CD14-positive monocyte (primary cell): ENCODE measurements around the gene ATM. TPM values are rescaled to one million over a fixed set of nuclear protein-coding genes. Genes with fewer than 3 reads are reported as not detected.

Experiments used
- DNase-seq, 3 donors: peaks; one replicate each; pipeline ENCODE4 v3.0.0-alpha.2; 2011 to 2022
- H2AFZ ChIP-seq: 2 replicates; pipeline ENCODE4 v1.6.0; 2012; ENCODE audit warnings: mild to moderate bottlenecking, low read depth, low read length, inconsistent platforms; ENCODE audit not compliant: insufficient read depth, poor library complexity, severe bottlenecking
- H3K27ac ChIP-seq, 2 donors: 1 replicate in 1 of 2; 2 replicates in 1 of 2; pipeline ENCODE4 v1.5.1; 2012 to 2013; ENCODE audit warnings: low read length in 2 of 2, control low read depth in 1 of 2, inconsistent platforms in 1 of 2, low read depth in 1 of 2, mild to moderate bottlenecking in 1 of 2
- H3K27me3 ChIP-seq, 2 donors: one replicate each; pipeline versions ENCODE4 v1.6.0 to v1.6.1; 2011 to 2013; ENCODE audit warnings: low read length in 2 of 2; ENCODE audit not compliant: control insufficient read depth in 2 of 2, insufficient read depth in 2 of 2
- H3K36me3 ChIP-seq, 2 donors: replicated peaks in 1 of 2; 1 replicate in 1 of 2; 2 replicates in 1 of 2; pipeline versions ENCODE4 v1.5.1 to v1.6.1; 2012 to 2013; ENCODE audit warnings: low read length in 2 of 2, control low read depth in 1 of 2, inconsistent platforms in 1 of 2, mild to moderate bottlenecking in 1 of 2; ENCODE audit not compliant: insufficient read depth in 2 of 2, control insufficient read depth in 1 of 2
- H3K4me1 ChIP-seq, 2 donors: 1 replicate in 1 of 2; 2 replicates in 1 of 2; pipeline versions ENCODE4 v1.5.1 to v1.6.1; 2012 to 2013; ENCODE audit warnings: low read length in 2 of 2, control low read depth in 1 of 2, inconsistent platforms in 1 of 2, mild to moderate bottlenecking in 1 of 2, moderate library complexity in 1 of 2; ENCODE audit not compliant: insufficient read depth in 2 of 2, control insufficient read depth in 1 of 2
- H3K4me2 ChIP-seq: replicated peaks from 2 replicates; pipeline ENCODE3; 2012; ENCODE audit warnings: low read length, moderate library complexity, mild to moderate bottlenecking; ENCODE audit not compliant: poor library complexity, severe bottlenecking; ENCODE audit errors: extremely low read depth
- H3K4me3 ChIP-seq, 3 experiments: fragments of 200-600 bp in 1 of 3; sonication (generic) in 1 of 3; replicated peaks in 1 of 3; 1 replicate in 2 of 3; 2 replicates in 1 of 3; pipeline ENCODE4 v1.5.1; 2011 to 2013; ENCODE audit warnings: low read length in 3 of 3, mild to moderate bottlenecking in 3 of 3, control low read depth in 2 of 3, low read depth in 2 of 3, inconsistent platforms in 1 of 3, moderate library complexity in 1 of 3
- H3K79me2 ChIP-seq: 2 replicates; pipeline ENCODE4 v1.6.0; 2012; ENCODE audit warnings: mild to moderate bottlenecking, control low read depth, inconsistent platforms, low read length, moderate library complexity; ENCODE audit not compliant: insufficient read depth
- H3K9ac ChIP-seq: 2 replicates; pipeline ENCODE4 v1.6.0; 2017; ENCODE audit warnings: low read length, mild to moderate bottlenecking; ENCODE audit not compliant: insufficient read depth, poor library complexity, severe bottlenecking
- H3K9me3 ChIP-seq, 2 donors: replicated peaks in 1 of 2; 1 replicate in 1 of 2; 2 replicates in 1 of 2; pipeline versions ENCODE4 v1.5.1 to v1.6.1; 2012 to 2013; ENCODE audit warnings: low read length in 2 of 2, control low read depth in 1 of 2; ENCODE audit not compliant: control insufficient read depth in 1 of 2, insufficient read depth in 1 of 2
- H4K20me1 ChIP-seq: 2 replicates; pipeline ENCODE4 v1.6.0; 2012; ENCODE audit warnings: mild to moderate bottlenecking, low read length, control low read depth, moderate library complexity; ENCODE audit not compliant: insufficient read depth
- H3K27ac Mint-ChIP-seq, 7 donors: one replicate each; pipeline ENCODE4 v1.8.0; 2020; ENCODE audit warnings: mild to moderate bottlenecking in 7 of 7, mixed read lengths in 7 of 7, moderate library complexity in 6 of 7, inconsistent platforms in 2 of 7
- H3K27me3 Mint-ChIP-seq, 3 donors: one replicate each; pipeline ENCODE4 v1.8.0; 2021 to 2022; ENCODE audit warnings: low read depth in 3 of 3, mild to moderate bottlenecking in 3 of 3, mixed read lengths in 3 of 3, moderate library complexity in 3 of 3, inconsistent platforms in 1 of 3
- H3K36me3 Mint-ChIP-seq, 2 donors: one replicate each; pipeline ENCODE4 v1.8.0; 2020; ENCODE audit warnings: mixed read lengths in 2 of 2, inconsistent platforms in 1 of 2, mild to moderate bottlenecking in 1 of 2
- H3K4me1 Mint-ChIP-seq: one replicate; pipeline ENCODE4 v1.8.0; 2020; ENCODE audit warnings: mild to moderate bottlenecking, mixed read lengths
- H3K4me3 Mint-ChIP-seq, 2 donors: one replicate each; pipeline ENCODE4 v1.8.0; 2020; ENCODE audit warnings: mild to moderate bottlenecking in 2 of 2, mixed read lengths in 2 of 2, moderate library complexity in 1 of 2
- H3K9me3 Mint-ChIP-seq, 7 donors: one replicate each; pipeline ENCODE4 v1.8.0; 2020 to 2022; ENCODE audit warnings: mixed read lengths in 7 of 7, mild to moderate bottlenecking in 6 of 7, moderate library complexity in 6 of 7, inconsistent platforms in 2 of 7
- CTCF ChIP-seq: fragments of 200-600 bp; IDR thresholded peaks from one replicate; pipeline ENCODE4 v1.8.0; 2022; ENCODE audit warnings: antibody characterized with exemption, mild to moderate bottlenecking
- WGBS: methylation state at CpG from one replicate; pipeline ENCODE4 v1.1.5; 2013; ENCODE audit warnings: missing lambda C conversion rate; ENCODE audit not compliant: insufficient coverage; 5-methylcytosine and 5-hydroxymethylcytosine counted together
- intact Hi-C, 2 donors: fragments of 100-400 bp; cut with micrococcal nuclease; formaldehyde crosslinking; loops; one replicate each; pipeline versions ENCODE4 v1.15.0 to v1.15.1; 2023
- polyA plus RNA-seq, 3 donors: library from polyadenylated mRNA; depleted of rRNA in 1 of 3; unstranded in 2 of 3; stranded (reverse) in 1 of 3; fragments of 300-500 nt in 2 of 3; fragments of >200 nt in 1 of 3; fragmentation: Illumina TruSeq in 2 of 3; gene quantifications; 1 replicate in 2 of 3; 2 replicates in 1 of 3; pipeline ENCODE4 v1.2.3, GENCODE V29; 2012 to 2021

ATM gene
- polyA plus RNA-seq, 3 donors = 13.2 to 56.7 (median 21.4) TPM

DNA sequence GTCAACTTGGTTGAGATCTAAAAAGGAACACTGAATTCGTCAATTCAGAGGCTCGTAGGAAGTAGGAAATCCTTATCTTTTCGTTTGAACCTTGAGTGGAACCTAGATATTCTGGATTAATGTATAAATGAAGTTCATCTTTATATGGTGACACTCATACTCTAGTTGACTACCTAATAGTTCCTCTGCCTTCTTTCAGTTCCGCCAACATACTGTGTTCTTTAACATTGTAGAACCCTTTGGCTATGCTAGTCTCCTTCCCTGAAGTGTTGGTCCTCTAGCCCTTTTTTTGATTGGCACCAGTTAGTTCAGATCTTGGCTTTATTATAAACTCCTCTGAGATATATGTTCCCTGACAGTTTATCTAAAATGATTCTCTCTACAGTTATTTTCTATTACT is 1.5 kb downstream of the ATM start:
- H3K27ac Mint-ChIP-seq = peak overlapping the region in 2 of 7 donors; percentile 92 to 93
- peak overlapping the region; percentile 88 for H2AFZ ChIP-seq
- no peaks in the 10 kb centered on the region for H4K20me1 ChIP-seq
- no peak overlapping the region for H3K9ac ChIP-seq
- 65% methylated on average over 3 of the region's 4 CpGs for WGBS
- DNase-seq = no peak
- no peak overlapping the region for H3K4me3 Mint-ChIP-seq
- H3K9me3 ChIP-seq = no peaks in the 10 kb centered on the region
- H3K27ac ChIP-seq = peak overlapping the region in 1 of 2 donors; percentile 99
- H3K27me3 Mint-ChIP-seq = peaks cover 0 to 1% (median 0%) of the 10 kb centered on the region in 3 donors
- peaks cover 17 to 20% of the 10 kb centered on the region in 2 donors for H3K36me3 ChIP-seq
- peaks cover 43 to 56% of the 10 kb centered on the region in 2 donors for H3K4me1 ChIP-seq
- peaks cover 75% of the 10 kb centered on the region for H3K79me2 ChIP-seq
- intact Hi-C loops = loop anchor here (5.0 to 10.0 kb wide), 3 partner anchors 100 to 270 kb away; partner anchors contain the start of genes ACAT1 (in 1 of the 2), C11orf65 (in 1 of the 2) and POGLUT3 (in 1 of the 2)
- no peaks in the 10 kb centered on the region for H3K27me3 ChIP-seq
- peak overlapping the region; percentile 72 to 89 (median 86) for H3K4me3 ChIP-seq
- H3K4me1 Mint-ChIP-seq = peaks cover 33% of the 10 kb centered on the region
- no peak for TF ChIP-seq CTCF
- peaks cover 26 to 34% of the 10 kb centered on the region in 2 donors for H3K36me3 Mint-ChIP-seq
- no peaks in the 10 kb centered on the region for H3K9me3 Mint-ChIP-seq
- peak overlapping the region; percentile 91 for H3K4me2 ChIP-seq

GRCh38 chr11:108224911-108225786 is 2.3 kb downstream of the ATM start:
- H3K27me3 Mint-ChIP-seq = peaks cover 0 to 2% (median 1%) of the 10 kb centered on the region in 3 donors
- H3K4me2 ChIP-seq = peak overlapping the region; percentile 91
- H3K9me3 ChIP-seq = no peaks in the 10 kb centered on the region
- H3K4me1 ChIP-seq = peaks cover 42 to 51% of the 10 kb centered on the region in 2 donors
- intact Hi-C loops = loop anchor here (5.0 to 10.0 kb wide), 4 partner anchors 100 to 270 kb away; partner anchors contain the start of genes ACAT1 (in 2 of the 2), C11orf65 (in 1 of the 2) and POGLUT3 (in 1 of the 2)
- H3K9me3 Mint-ChIP-seq = no peaks in the 10 kb centered on the region
- H2AFZ ChIP-seq = peak overlapping the region; percentile 75
- WGBS = 81% methylated on average over 6 of the region's 14 CpGs
- TF ChIP-seq CTCF = no peak
- H3K4me1 Mint-ChIP-seq = peaks cover 27% of the 10 kb centered on the region
- H3K9ac ChIP-seq = peak overlapping the region; percentile 59
- peaks cover 24 to 27% of the 10 kb centered on the region in 2 donors for H3K36me3 ChIP-seq
- peaks cover 68% of the 10 kb centered on the region for H3K79me2 ChIP-seq
- no peak overlapping the region for H3K4me3 Mint-ChIP-seq
- peak; percentile 53 to 69 (median 66) for DNase-seq
- peak overlapping the region; percentile 84 to 99 for H3K27ac ChIP-seq
- peak overlapping the region; percentile 24 to 89 (median 86) for H3K4me3 ChIP-seq
- H3K36me3 Mint-ChIP-seq = peaks cover 34 to 41% of the 10 kb centered on the region in 2 donors
- peak overlapping the region in 4 of 7 donors; percentile 92 to 95 (median 94) for H3K27ac Mint-ChIP-seq
- no peaks in the 10 kb centered on the region for H3K27me3 ChIP-seq
- no peaks in the 10 kb centered on the region for H4K20me1 ChIP-seq
